PC-9 (cell line): ENCODE results near the gene DDX23. TPM values are rescaled to one million over a fixed set of nuclear protein-coding genes. Genes with fewer than 3 reads are reported as not detected.

ENCODE experiments used
- BruUV-seq: library from RNA; stranded (reverse); fragments of 400-500 nt; replicated peaks from 2 replicates; lab custom pipeline; 2021; lab: Mats Ljungman, UMichigan
- CTCF ChIA-PET: fragments of 300-600 bp; sonication (Branson Sonifier 250); formaldehyde crosslinking; loops from one replicate; lab custom pipeline; 2022; ENCODE audit warnings: antibody characterized with exemption; lab: Charles Lee
- POLR2A ChIA-PET: fragments of 300-600 bp; sonication (Branson Sonifier 250); formaldehyde crosslinking; loops from one replicate; lab custom pipeline; 2022; ENCODE audit warnings: antibody characterized with exemption; ENCODE audit not compliant: unreplicated experiment; lab: Charles Lee
- DNase-seq, 2 experiments: peaks; one replicate each; pipeline versions ENCODE4 v3.0.0 to v3.0.0-alpha.2; 2015 to 2022; ENCODE audit warnings: mixed read lengths in 1 of 2
- H2AFZ ChIP-seq: fragments of 200-600 bp; sonication (generic); 2 replicates; pipeline ENCODE4 v1.8.1; 2017; ENCODE audit warnings: antibody characterized with exemption
- H3F3A ChIP-seq: fragments of 200-600 bp; sonication (generic); 2 replicates; pipeline ENCODE4 v1.8.1; 2017; ENCODE audit warnings: antibody characterized with exemption, mild to moderate bottlenecking, low read depth; ENCODE audit not compliant: insufficient read depth
- H3K27ac ChIP-seq: fragments of 200-600 bp; sonication (generic); 2 replicates; pipeline ENCODE4 v1.6.1; 2016; ENCODE audit warnings: mixed run types
- H3K27me3 ChIP-seq: fragments of 200-600 bp; sonication (generic); 2 replicates; pipeline ENCODE4 v1.6.1; 2016; ENCODE audit warnings: low read depth, mixed run types; ENCODE audit not compliant: insufficient read depth
- H3K36me3 ChIP-seq: fragments of 200-600 bp; sonication (generic); 2 replicates; pipeline ENCODE4 v1.6.1; 2016; ENCODE audit warnings: low read depth, mixed run types
- H3K4me1 ChIP-seq: fragments of 200-600 bp; sonication (generic); replicated peaks from 2 replicates; pipeline ENCODE4 v1.6.1; 2016; ENCODE audit warnings: mixed run types; ENCODE audit not compliant: insufficient read depth
- H3K4me2 ChIP-seq: fragments of 200-600 bp; sonication (generic); 2 replicates; pipeline ENCODE4 v1.6.1; 2017; ENCODE audit warnings: mixed run types
- H3K4me3 ChIP-seq: fragments of 200-600 bp; sonication (generic); 2 replicates; pipeline ENCODE4 v1.6.1; 2016; ENCODE audit warnings: mixed run types
- H3K79me2 ChIP-seq: fragments of 200-600 bp; sonication (generic); 2 replicates; pipeline ENCODE4 v1.6.1; 2017; ENCODE audit warnings: low read depth, mixed run types
- H3K9me2 ChIP-seq: fragments of 200-600 bp; sonication (generic); 2 replicates; pipeline ENCODE4 v1.8.1; 2017; ENCODE audit warnings: mild to moderate bottlenecking; ENCODE audit not compliant: insufficient read depth
- H3K9me3 ChIP-seq: fragments of 200-600 bp; sonication (generic); 2 replicates; pipeline ENCODE4 v1.8.1; 2016; ENCODE audit warnings: low read depth; ENCODE audit not compliant: insufficient read depth
- H4K20me1 ChIP-seq: fragments of 200-600 bp; sonication (generic); 2 replicates; pipeline ENCODE4 v1.8.1; 2017; ENCODE audit not compliant: insufficient read depth
- CTCF ChIP-seq: fragments of 200-600 bp; sonication (generic); conservative IDR thresholded peaks from 2 replicates; pipeline ENCODE4 v1.6.1; 2017; ENCODE audit warnings: mixed run types, antibody characterized with exemption, mild to moderate bottlenecking, moderate library complexity
- EZH2 ChIP-seq: fragments of 200-600 bp; sonication (generic); IDR thresholded peaks from 2 replicates; pipeline ENCODE4 v1.8.0; 2017; ENCODE audit warnings: antibody characterized with exemption, low read depth
- intact Hi-C: fragments of 100-400 bp; cut with micrococcal nuclease; formaldehyde crosslinking; loops from one replicate; pipeline ENCODE4 v1.10.0; 2022; ENCODE audit not compliant: unreplicated experiment
- total RNA-seq: library from RNA; stranded (reverse); gene quantifications from 2 replicates; pipeline ENCODE4 v1.2.3, GENCODE V29; 2021

Gene DDX23
- total RNA-seq, 1 experiment from 2014 or later = 91.4 TPM

- intact Hi-C loops = no loop called here
- Histone ChIP-seq H3K79me2 (no peaks in the 10 kb centered on the region), H3K4me1 (no peaks in the 10 kb centered on the region), H3F3A (no peaks in the 10 kb centered on the region; the same call in 1 of the 2 replicates), H3K4me3 (no peak overlapping the region), H2AFZ (no peak overlapping the region), H3K36me3 (no peaks in the 10 kb centered on the region), H3K27ac (no peak overlapping the region), H4K20me1 (no peaks in the 10 kb centered on the region), H3K9me2 (no peaks in the 10 kb centered on the region), H3K9me3 (no peaks in the 10 kb centered on the region), H3K4me2 (no peak overlapping the region), H3K27me3 (no peaks in the 10 kb centered on the region)
- ChIA-PET POLR2A (no interaction called here), CTCF (interaction anchor here (0.5 kb wide), 1 partner anchor 18 kb away, joined by 7 read pairs; no protein-coding TSS in a partner anchor)
- no peak for DNase-seq
- TF ChIP-seq EZH2 (no peak), CTCF (no peak)
- no TSS peak for BruUV-seq
These were observed 27.1 kb downstream of the DDX23 start for GRCh38 chr12:48824905-48825304.

GRCh38 chr12:48824112-48824511, 27.9 kb downstream of the DDX23 start:
- H3K27ac ChIP-seq = no peak overlapping the region
- no peaks in the 10 kb centered on the region for H4K20me1 ChIP-seq
- no peak for TF ChIP-seq EZH2
- no peaks in the 10 kb centered on the region for H3K4me1 ChIP-seq
- no peak for DNase-seq
- no peaks in the 10 kb centered on the region for H3K36me3 ChIP-seq
- intact Hi-C loops = no loop called here
- H2AFZ ChIP-seq = no peak overlapping the region
- CTCF ChIA-PET = no interaction called here
- H3K9me2 ChIP-seq = no peaks in the 10 kb centered on the region
- POLR2A ChIA-PET = no interaction called here
- H3K9me3 ChIP-seq = no peaks in the 10 kb centered on the region
- no peak overlapping the region for H3K4me3 ChIP-seq
- H3F3A ChIP-seq = no peaks in the 10 kb centered on the region; the same call in 1 of the 2 replicates
- H3K79me2 ChIP-seq = no peaks in the 10 kb centered on the region
- no peaks in the 10 kb centered on the region for H3K27me3 ChIP-seq
- BruUV-seq = no TSS peak
- H3K4me2 ChIP-seq = no peak overlapping the region

- no peaks in the 10 kb centered on the region; the same call in 1 of the 2 replicates for H3F3A ChIP-seq
- ChIA-PET CTCF (no interaction called here), POLR2A (no interaction called here)
- no peaks in the 10 kb centered on the region for H3K36me3 ChIP-seq
- no peaks in the 10 kb centered on the region for H3K27me3 ChIP-seq
- intact Hi-C loops = no loop called here
- H3K9me3 ChIP-seq = no peaks in the 10 kb centered on the region
- no peaks in the 10 kb centered on the region for H3K79me2 ChIP-seq
- no peaks in the 10 kb centered on the region for H3K9me2 ChIP-seq
- H3K4me3 ChIP-seq = no peak overlapping the region
- H3K4me2 ChIP-seq = no peak overlapping the region
- no TSS peak for BruUV-seq
- TF ChIP-seq EZH2 = no peak
- TF ChIP-seq CTCF = no peak
- no peak for DNase-seq
- H2AFZ ChIP-seq = no peak overlapping the region
- H4K20me1 ChIP-seq = no peaks in the 10 kb centered on the region
- no peak overlapping the region for H3K27ac ChIP-seq
- no peaks in the 10 kb centered on the region for H3K4me1 ChIP-seq
These were observed 28.7 kb downstream of the DDX23 start for GRCh38 chr12:48823281-48823680.

- Histone ChIP-seq H3K27me3 (no peaks in the 10 kb centered on the region), H3K27ac (no peak overlapping the region), H2AFZ (no peak overlapping the region), H3K36me3 (no peaks in the 10 kb centered on the region), H3F3A (no peaks in the 10 kb centered on the region; the same call in 1 of the 2 replicates), H3K9me2 (no peaks in the 10 kb centered on the region), H4K20me1 (no peaks in the 10 kb centered on the region), H3K4me2 (no peak overlapping the region), H3K79me2 (no peaks in the 10 kb centered on the region), H3K4me3 (no peak overlapping the region), H3K4me1 (no peaks in the 10 kb centered on the region), H3K9me3 (no peaks in the 10 kb centered on the region)
- POLR2A ChIA-PET = no interaction called here
- DNase-seq = no peak
- no peak for TF ChIP-seq EZH2
- no peak for TF ChIP-seq CTCF
- no TSS peak for BruUV-seq
- intact Hi-C loops = no loop called here
- CTCF ChIA-PET = no interaction called here
These were observed 29.3 kb downstream of the DDX23 start for GRCh38 chr12:48822711-48823110.
